Heart left ventricle (tissue), 16 donors: Measurements from ENCODE around the gene SCGB1C2. TPM values are rescaled to one million over a fixed set of nuclear protein-coding genes. Genes with fewer than 3 reads are reported as not detected.
"Not testable (repeated sequence)": the region's sequence is repeated elsewhere in the genome, so short reads cannot be mapped to it uniquely, and the experiment has no call there.

Source experiments
- ATAC-seq, 4 donors: fragments of 200-7000 bp; cut with Tn5 transposase; one replicate each; pipeline ENCODE4 v1.9.1; 2020 to 2022; ENCODE audit warnings: moderate library complexity in 4 of 4, mild to moderate bottlenecking in 3 of 4, moderate number of reproducible peaks in 1 of 4
- DNase-seq, 5 donors: peaks; one replicate each; pipeline ENCODE4 v3.0.0-alpha.2; 2020
- H3K27ac ChIP-seq, 12 donors: fragments of 200-600 bp; sonication (generic) in 4 of 12; one replicate each; pipeline versions ENCODE4 v1.5.0 to v1.8.0; 2016 to 2022; ENCODE audit warnings: mild to moderate bottlenecking in 2 of 12
- H3K27me3 ChIP-seq, 9 donors: fragments of 200-600 bp; sonication (generic) in 2 of 9; one replicate each; pipeline versions ENCODE4 v1.5.1 to v1.8.0; 2016 to 2022; ENCODE audit warnings: mild to moderate bottlenecking in 3 of 9
- H3K36me3 ChIP-seq, 9 donors: fragments of 200-600 bp; sonication (generic) in 2 of 9; one replicate each; pipeline versions ENCODE4 v1.5.0 to v1.8.0; 2018 to 2022; ENCODE audit warnings: mild to moderate bottlenecking in 2 of 9
- H3K4me1 ChIP-seq, 12 donors: fragments of 200-600 bp; sonication (generic) in 4 of 12; one replicate each; pipeline versions ENCODE4 v1.5.0 to v1.8.0; 2016 to 2022; ENCODE audit warnings: mild to moderate bottlenecking in 3 of 12
- H3K4me3 ChIP-seq, 12 donors: fragments of 200-600 bp; sonication (generic) in 4 of 12; one replicate each; pipeline versions ENCODE4 v1.5.0 to v1.8.0; 2017 to 2022; ENCODE audit warnings: mild to moderate bottlenecking in 9 of 12, moderate library complexity in 4 of 12
- H3K9me3 ChIP-seq, 12 donors: fragments of 200-600 bp; sonication (generic) in 4 of 12; one replicate each; pipeline versions ENCODE4 v1.5.0 to v1.8.0; 2016 to 2022; ENCODE audit warnings: mild to moderate bottlenecking in 1 of 12
- CTCF ChIP-seq, 12 donors: fragments of 200-600 bp; sonication (generic) in 4 of 12; IDR thresholded peaks; one replicate each; pipeline versions ENCODE4 v1.5.0 to v1.8.0; 2018 to 2022; ENCODE audit warnings: antibody characterized with exemption in 12 of 12, mild to moderate bottlenecking in 5 of 12
- POLR2A ChIP-seq, 2 donors: fragments of 450-650 bp; IDR thresholded peaks; one replicate each; pipeline ENCODE4 v1.6.1; 2017; ENCODE audit warnings: antibody characterized with exemption in 2 of 2, mild to moderate bottlenecking in 2 of 2, moderate library complexity in 2 of 2
- WGBS, 4 donors: extraction: QIAGEN DNeasy Blood & Tissue Kit in 2 of 4; methylation state at CpG; one replicate each; pipeline versions ENCODE4 v1.1.5 to v1.1.7; 2013 to 2018; 5-methylcytosine and 5-hydroxymethylcytosine counted together
- intact Hi-C, 10 donors: fragments of 100-400 bp; cut with DNase I; formaldehyde crosslinking; loops; one replicate each; pipeline versions ENCODE4 v1.11.1 to v1.14.2; 2022
- polyA plus RNA-seq, 2 donors: library from polyadenylated mRNA; stranded (reverse); fragments of 200-250 nt; gene quantifications; one replicate each; pipeline ENCODE4 v1.2.3, GENCODE V29; 2013
- total RNA-seq, 9 donors: library from RNA; depleted of rRNA in 2 of 9; stranded (reverse); fragments of >200 nt in 2 of 9; fragmentation: NEBNext Ultra II Directional in 3 of 9; extraction: Animal tissue kit (Norgen Biotek cat#: 25700) in 3 of 9; gene quantifications; one replicate each; pipeline versions ENCODE4 v1.1.0 to v1.2.4, GENCODE V29; 2016 to 2023
- donor health status: ischemic (EF 13 %, LVEDD 7.1; RV severe dilation, severe dysfunction).
- donor health status: healthy with polysubstance abuse.
- donor health status: DM: no; HTN: yes; CAD: no.
- donor health status: DM: no; HTN: no; CAD: no.
- donor health status: ischemic (EF 25% LVEDD 6.9; RV normal size, moderate dysfunction).
- donor health status: ischemic (EF 25% LVEDD 5.7; RV mildly dilated, moderate dysfunction).
- donor health status: healthy.
- donor health status: DM: yes; HTN: yes; CAD: no.
- donor health status: ischemic (EF 35%, LVEDD 5.7; RV mildly dilated, moderate dysfunction).
- donor health status: nonischemic (EF 11% LVEDD 7.7; RV severe dilation, severe dysfunction).
- donor health status: DM: yes; HTN: yes; CAD: no.
- donor health status: PGD.
- donor health status: ischemic (EF 29% LVEDD 5.4; RV normal size, mild dysfunction).
- donor health status: nonischemic (EF 23%, LVEDD 6.1; RV moderate dilation, normal function).

The SCGB1C2 gene
- total and polyA plus RNA-seq, 11 donors = not detected

DNA sequence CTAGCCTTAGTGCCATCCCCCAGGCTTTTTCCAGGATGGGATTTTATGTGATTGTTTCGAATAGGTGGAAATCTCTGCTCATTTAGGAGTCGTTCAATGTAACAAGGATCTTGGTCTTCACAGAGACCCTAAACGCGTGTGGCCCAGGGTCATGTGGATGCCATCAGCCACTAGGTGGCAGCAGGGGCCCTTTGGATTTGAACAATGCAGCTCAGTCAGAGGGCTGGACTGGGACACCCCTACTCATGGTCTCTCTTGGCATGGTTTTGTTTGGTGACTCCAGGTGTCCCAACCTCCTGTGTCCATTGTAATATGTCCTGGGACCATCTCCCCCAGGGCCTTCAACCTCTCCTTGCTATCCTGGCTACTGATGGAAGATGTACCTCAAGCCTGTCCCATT is 838 bp upstream of the SCGB1C2 start:
- TF ChIP-seq CTCF (IDR thresholded peaks at IDR 0.05) = peak; percentile 35 to 60 (median 54)
- peak; percentile 74 to 95 (median 90) for ATAC-seq
- H3K36me3 ChIP-seq, H3K4me3 ChIP-seq, H3K9me3 ChIP-seq, H3K27ac ChIP-seq, H3K27me3 ChIP-seq, intact Hi-C loops, H3K4me1 ChIP-seq: not testable (repeated sequence)
- 1 to 5% methylated on average over 3 of the region's 4 CpGs; no CpG with 5 or more reads in 2 of the 4 donors for WGBS, 4 donors
- DNase-seq = peak; percentile 46 to 83 (median 71)

DNA sequence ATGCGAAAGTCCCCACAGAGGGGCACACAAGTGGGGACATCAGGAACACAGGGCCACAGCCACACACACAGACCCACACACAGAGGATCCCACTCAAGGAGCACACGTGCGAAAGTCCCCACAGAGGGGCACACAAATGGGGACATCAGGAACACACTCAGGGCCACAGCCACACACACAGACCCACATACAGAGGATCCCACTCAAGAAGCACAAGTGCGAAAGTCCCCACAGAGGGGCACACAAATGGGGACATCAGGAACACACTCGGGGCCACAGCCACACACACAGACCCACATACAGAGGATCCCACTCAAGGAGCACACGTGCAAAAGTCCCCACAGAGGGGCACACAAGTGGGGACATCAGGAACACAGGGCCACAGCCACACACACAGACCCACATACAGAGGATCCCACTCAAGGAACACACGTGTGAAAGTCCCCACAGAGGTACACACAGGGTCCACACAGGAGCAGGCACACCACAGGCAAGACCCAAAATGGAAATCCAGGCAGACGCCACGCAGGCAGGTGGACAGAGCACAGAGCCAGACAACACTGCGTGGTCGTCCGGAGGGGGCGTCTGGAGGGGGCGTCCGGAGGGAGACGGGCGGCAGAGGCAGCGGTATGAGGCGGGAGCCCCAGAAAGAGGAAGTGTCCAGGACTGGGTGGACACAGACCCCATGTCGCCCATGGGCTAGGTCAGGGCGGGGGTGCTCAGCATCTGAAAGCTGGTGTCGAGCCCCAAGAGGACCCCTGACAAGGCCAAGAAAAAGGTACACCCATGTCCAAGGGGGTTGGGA is 2.2 kb downstream of the SCGB1C2 start:
- intact Hi-C loops = loop anchor here in 6 of 10 donors (5.0 kb wide), 5 partner anchors 168 to 858 kb away; partner anchors contain the start of gene TIMM22 (in 1 of the 6)
- H3K27me3 ChIP-seq, H3K4me1 ChIP-seq, H3K4me3 ChIP-seq, H3K27ac ChIP-seq, H3K9me3 ChIP-seq, ATAC-seq, H3K36me3 ChIP-seq: not testable (repeated sequence)
- peak in 3 of 5 donors; percentile 2 to 17 (median 12) for DNase-seq
- 67 to 74% (median 71%) methylated on average over 5 to 21 of the region's 22 CpGs for WGBS, 4 donors

DNA sequence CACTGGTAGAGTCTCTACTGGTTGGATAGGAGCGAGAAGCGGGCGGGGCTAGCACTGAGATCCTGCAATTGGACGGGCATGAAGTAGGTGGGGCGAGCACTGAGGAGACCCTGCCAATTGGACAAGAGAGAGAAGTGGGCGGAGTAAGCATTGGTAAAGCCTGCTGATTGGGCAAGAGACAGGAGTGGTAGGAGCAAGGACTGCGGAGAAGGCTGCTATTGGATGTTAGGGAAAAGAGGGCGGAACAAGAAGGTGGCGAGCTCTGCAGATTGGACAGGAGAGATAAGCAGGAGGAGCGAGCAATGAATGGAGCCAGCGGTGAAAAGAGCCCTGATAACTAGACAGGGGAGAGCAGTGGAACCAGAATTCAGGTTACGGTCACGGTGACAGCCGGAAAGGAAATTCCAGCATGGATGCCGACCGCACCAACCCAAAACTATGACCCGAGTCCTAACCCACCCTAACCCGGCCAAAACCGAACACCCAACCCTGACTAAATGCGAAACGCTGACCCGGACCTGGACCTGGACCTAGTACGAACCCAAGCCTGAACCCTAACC is 4.8 kb downstream of the SCGB1C2 start:
- Histone ChIP-seq H3K27me3 (peaks cover 0 to 3% (median 0%) of the 10 kb centered on the region in 9 donors), H3K36me3 (no peaks in the 10 kb centered on the region), H3K9me3 (no peaks in the 10 kb centered on the region), H3K4me1 (peaks cover 0 to 7% (median 1%) of the 10 kb centered on the region in 12 donors), H3K27ac (no peak overlapping the region), H3K4me3 (no peak overlapping the region)
- no peak for ATAC-seq
- intact Hi-C loops = loop anchor here in 6 of 10 donors (2.0 to 5.0 kb wide), 7 partner anchors 165 to 855 kb away; partner anchors contain the start of gene TIMM22 (in 1 of the 6)
- no peak for TF ChIP-seq POLR2A (IDR thresholded peaks at IDR 0.05)
- no peak for TF ChIP-seq CTCF (IDR thresholded peaks at IDR 0.05)
- DNase-seq = peak in 3 of 5 donors; percentile 6 to 57 (median 15)
- 92 to 94% (median 93%) methylated on average over 23 of the region's 23 CpGs for WGBS, 4 donors

- TF ChIP-seq POLR2A (IDR thresholded peaks at IDR 0.05) = no peak
- TF ChIP-seq CTCF (IDR thresholded peaks at IDR 0.05) = no peak
- Histone ChIP-seq H3K27me3 (peaks cover 0 to 3% (median 0%) of the 10 kb centered on the region in 9 donors), H3K27ac (no peak overlapping the region), H3K4me3 (no peak overlapping the region), H3K36me3 (no peaks in the 10 kb centered on the region), H3K9me3 (no peaks in the 10 kb centered on the region), H3K4me1 (peaks cover 0 to 7% (median 1%) of the 10 kb centered on the region in 12 donors)
- ATAC-seq (no peak), DNase-seq (peak in 3 of 5 donors; percentile 3 to 26 (median 8))
- 75 to 84% (median 78%) methylated on average over 23 of the region's 23 CpGs for WGBS, 4 donors
- intact Hi-C loops = loop anchor here in 6 of 10 donors (2.0 to 5.0 kb wide), 7 partner anchors 164 to 854 kb away; partner anchors contain the start of gene TIMM22 (in 1 of the 6)
Observed at GRCh38 chr17:142876-143784, 5.8 kb downstream of the SCGB1C2 start.
